Natural killer cell (primary cell): Measurements from ENCODE around the gene HM13. TPM values are rescaled to one million over a fixed set of nuclear protein-coding genes. Genes with fewer than 3 reads are reported as not detected.

Experiments used
- ATAC-seq, 3 donors: fragments of 150-1000 bp in 2 of 3; fragments of 200-7000 bp in 1 of 3; cut with Tn5 transposase; 1 replicate in 1 of 3; 2 replicates in 2 of 3; pipeline ENCODE4 v1.10.0; 2021; ENCODE audit warnings: mild to moderate bottlenecking in 2 of 3, moderate library complexity in 2 of 3
- DNase-seq, 2 donors: peaks; one replicate each; pipeline versions ENCODE4 v3.0.0 to v3.0.0-alpha.2; 2013 to 2021; ENCODE audit warnings: mixed read lengths in 1 of 2
- H3K27ac ChIP-seq: one replicate; pipeline ENCODE4 v1.5.1; 2013; ENCODE audit warnings: mild to moderate bottlenecking, low read length
- H3K27me3 ChIP-seq: one replicate; pipeline ENCODE4 v1.6.1; 2013; ENCODE audit warnings: low read length; ENCODE audit not compliant: control insufficient read depth, insufficient read depth
- H3K36me3 ChIP-seq: one replicate; pipeline ENCODE4 v1.6.1; 2013; ENCODE audit warnings: low read length; ENCODE audit not compliant: control insufficient read depth, insufficient read depth
- H3K4me1 ChIP-seq: one replicate; pipeline ENCODE4 v1.6.1; 2013; ENCODE audit warnings: low read length; ENCODE audit not compliant: control insufficient read depth, insufficient read depth
- H3K4me3 ChIP-seq: one replicate; pipeline ENCODE4 v1.5.1; 2013; ENCODE audit warnings: low read length
- H3K9me3 ChIP-seq: one replicate; pipeline ENCODE4 v1.6.1; 2013; ENCODE audit warnings: low read length; ENCODE audit not compliant: control insufficient read depth, insufficient read depth
- H3K27ac Mint-ChIP-seq, 2 donors: one replicate each; pipeline ENCODE4 v1.8.0; 2022; ENCODE audit warnings: mild to moderate bottlenecking in 2 of 2, mixed read lengths in 2 of 2, moderate library complexity in 1 of 2
- H3K27me3 Mint-ChIP-seq, 2 donors: one replicate each; pipeline ENCODE4 v1.8.0; 2022; ENCODE audit warnings: low read depth in 2 of 2, mixed read lengths in 2 of 2
- H3K36me3 Mint-ChIP-seq: one replicate; pipeline ENCODE4 v1.8.0; 2022; ENCODE audit warnings: mixed read lengths
- H3K4me1 Mint-ChIP-seq, 2 donors: one replicate each; pipeline ENCODE4 v1.8.0; 2022; ENCODE audit warnings: mixed read lengths in 2 of 2
- H3K4me3 Mint-ChIP-seq: one replicate; pipeline ENCODE4 v1.8.0; 2022; ENCODE audit warnings: mild to moderate bottlenecking, moderate library complexity, mixed read lengths
- H3K9me3 Mint-ChIP-seq, 2 donors: one replicate each; pipeline ENCODE4 v1.8.0; 2022; ENCODE audit warnings: mixed read lengths in 2 of 2
- CTCF ChIP-seq: fragments of 200-600 bp; IDR thresholded peaks from one replicate; pipeline ENCODE4 v1.8.0; 2022; ENCODE audit warnings: antibody characterized with exemption
- WGBS: methylation state at CpG from one replicate; pipeline ENCODE4 v1.1.7; 2013; ENCODE audit warnings: missing lambda C conversion rate; ENCODE audit not compliant: insufficient coverage; 5-methylcytosine and 5-hydroxymethylcytosine counted together
- intact Hi-C: fragments of 100-400 bp; cut with micrococcal nuclease; formaldehyde crosslinking; loops from one replicate; pipeline ENCODE4 v1.14.2; 2022
- total RNA-seq, 4 donors: library from RNA; stranded (reverse); fragments of 120-200 nt in 1 of 4; gene quantifications; one replicate each; pipeline versions ENCODE4 v1.2.3 to v1.2.4, GENCODE V29; 2013 to 2022

Gene HM13
- total RNA-seq, 3 donors from 2014 or later (not counting 1 experiment from before 2014, with no cell fraction given): 97.5 to 135 (median 104) TPM

DNA sequence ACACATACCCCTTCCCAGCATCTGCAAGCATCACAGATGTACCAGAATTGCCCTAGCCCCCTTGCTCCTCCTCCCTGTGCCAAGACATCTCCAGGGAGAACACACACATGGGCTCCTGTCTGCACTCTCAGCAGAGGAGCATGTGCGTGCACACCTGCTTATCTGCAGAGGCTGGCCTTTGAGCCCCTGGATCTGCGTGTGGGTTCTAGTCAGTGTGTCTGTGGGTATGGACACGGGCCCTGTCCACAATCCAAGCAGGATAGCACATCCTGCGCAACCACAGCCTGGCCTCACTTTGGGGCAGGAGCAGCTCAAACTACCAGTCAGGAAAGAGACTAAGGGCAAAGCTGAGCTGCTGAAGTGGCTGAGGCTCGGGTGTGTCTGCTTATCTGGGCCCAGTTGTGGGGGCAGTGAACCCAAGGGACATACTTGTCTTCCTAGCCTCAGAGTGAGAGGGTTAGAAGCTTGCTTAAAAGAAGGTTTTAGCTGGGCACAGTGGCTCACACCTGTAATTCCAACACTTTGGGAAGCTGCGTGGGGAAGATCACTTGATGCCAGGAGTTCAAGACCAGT, 41.0 kb downstream of the HM13 start:
- TF ChIP-seq CTCF: no peak
- Histone ChIP-seq H3K27ac (no peak overlapping the region), H3K27me3 (no peaks in the 10 kb centered on the region), H3K4me3 (no peak overlapping the region), H3K36me3 (peaks cover 37% of the 10 kb centered on the region), H3K4me1 (peaks cover under 1% of the 10 kb centered on the region), H3K9me3 (no peaks in the 10 kb centered on the region)
- H3K4me1 Mint-ChIP-seq: peaks cover 5% of the 10 kb centered on the region in 2 donors
- no peak for ATAC-seq
- H3K36me3 Mint-ChIP-seq: no peaks in the 10 kb centered on the region
- WGBS: 95% methylated on average over 6 of the region's 6 CpGs
- no peak overlapping the region for H3K27ac Mint-ChIP-seq
- intact Hi-C loops: no loop called here
- H3K9me3 Mint-ChIP-seq: no peaks in the 10 kb centered on the region
- no peaks in the 10 kb centered on the region for H3K27me3 Mint-ChIP-seq
- H3K4me3 Mint-ChIP-seq: no peak overlapping the region
- no peak for DNase-seq

GRCh38 chr20:31559704-31560093, 45.5 kb downstream of the HM13 start:
- Histone ChIP-seq H3K27ac (no peak overlapping the region), H3K4me3 (no peak overlapping the region), H3K4me1 (peaks cover 3% of the 10 kb centered on the region), H3K27me3 (no peaks in the 10 kb centered on the region), H3K36me3 (peaks cover 33% of the 10 kb centered on the region), H3K9me3 (no peaks in the 10 kb centered on the region)
- peaks cover 7% of the 10 kb centered on the region in 2 donors for H3K4me1 Mint-ChIP-seq
- H3K27me3 Mint-ChIP-seq: no peaks in the 10 kb centered on the region
- H3K27ac Mint-ChIP-seq: peak overlapping the region in 1 of 2 donors; percentile 46
- H3K4me3 Mint-ChIP-seq: no peak overlapping the region
- intact Hi-C loops: loop anchor here (1.0 kb wide), 1 partner anchor 53 kb away; no protein-coding TSS in a partner anchor
- ATAC-seq: no peak
- H3K9me3 Mint-ChIP-seq: no peaks in the 10 kb centered on the region
- WGBS: 98% methylated on average over 2 of the region's 2 CpGs
- no peaks in the 10 kb centered on the region for H3K36me3 Mint-ChIP-seq
- no peak for TF ChIP-seq CTCF
- DNase-seq: no peak

DNA sequence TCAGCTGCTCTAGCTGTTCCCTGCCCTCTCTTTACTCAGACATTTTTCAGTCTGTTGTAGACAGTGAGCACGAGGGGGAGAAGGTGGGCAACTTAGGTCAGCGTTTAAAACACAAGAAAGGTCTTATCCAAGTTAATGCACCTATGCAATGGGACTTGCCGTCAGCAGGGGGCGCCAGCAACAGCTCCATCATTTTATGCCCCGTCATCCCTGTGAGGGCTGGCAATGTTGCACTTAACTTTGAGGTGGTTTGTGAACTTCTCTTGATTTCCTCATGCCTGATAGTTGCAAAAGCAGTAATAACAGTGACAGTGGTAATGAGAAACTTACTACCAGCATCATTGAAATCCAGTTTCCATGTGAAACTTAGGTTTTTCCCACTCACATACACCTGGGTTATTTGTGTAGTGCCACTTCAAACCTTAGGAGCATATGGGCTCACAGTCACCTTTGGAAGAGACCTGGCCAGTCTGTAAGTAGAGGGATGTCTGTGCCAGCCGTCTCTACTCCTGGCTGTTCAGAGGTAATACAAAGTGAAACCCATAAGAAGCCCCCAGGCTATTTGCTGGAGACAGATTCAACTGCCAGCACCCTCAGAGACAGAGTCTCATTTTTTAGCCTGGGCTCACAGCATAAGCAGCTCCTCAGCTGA, 46.0 kb downstream of the HM13 start:
- no peak overlapping the region for H3K4me3 Mint-ChIP-seq
- Histone ChIP-seq H3K27me3 (no peaks in the 10 kb centered on the region), H3K9me3 (no peaks in the 10 kb centered on the region), H3K36me3 (peaks cover 29% of the 10 kb centered on the region), H3K4me1 (peaks cover 3% of the 10 kb centered on the region), H3K4me3 (no peak overlapping the region), H3K27ac (peak overlapping the region; percentile 2)
- H3K27ac Mint-ChIP-seq: peak overlapping the region; percentile 46 to 56
- intact Hi-C loops: loop anchor here (1.0 kb wide), 1 partner anchor 52 kb away; no protein-coding TSS in a partner anchor
- no peaks in the 10 kb centered on the region for H3K9me3 Mint-ChIP-seq
- ATAC-seq: peak; percentile 77 to 85 (median 80)
- H3K4me1 Mint-ChIP-seq: peaks cover 7% of the 10 kb centered on the region in 2 donors
- peak; percentile 70 to 86 for DNase-seq
- peak; percentile 89 for TF ChIP-seq CTCF
- H3K27me3 Mint-ChIP-seq: no peaks in the 10 kb centered on the region
- 20% methylated on average over 6 of the region's 6 CpGs for WGBS
- H3K36me3 Mint-ChIP-seq: no peaks in the 10 kb centered on the region
